ENCODE results near the gene TMEM236.

DNA sequence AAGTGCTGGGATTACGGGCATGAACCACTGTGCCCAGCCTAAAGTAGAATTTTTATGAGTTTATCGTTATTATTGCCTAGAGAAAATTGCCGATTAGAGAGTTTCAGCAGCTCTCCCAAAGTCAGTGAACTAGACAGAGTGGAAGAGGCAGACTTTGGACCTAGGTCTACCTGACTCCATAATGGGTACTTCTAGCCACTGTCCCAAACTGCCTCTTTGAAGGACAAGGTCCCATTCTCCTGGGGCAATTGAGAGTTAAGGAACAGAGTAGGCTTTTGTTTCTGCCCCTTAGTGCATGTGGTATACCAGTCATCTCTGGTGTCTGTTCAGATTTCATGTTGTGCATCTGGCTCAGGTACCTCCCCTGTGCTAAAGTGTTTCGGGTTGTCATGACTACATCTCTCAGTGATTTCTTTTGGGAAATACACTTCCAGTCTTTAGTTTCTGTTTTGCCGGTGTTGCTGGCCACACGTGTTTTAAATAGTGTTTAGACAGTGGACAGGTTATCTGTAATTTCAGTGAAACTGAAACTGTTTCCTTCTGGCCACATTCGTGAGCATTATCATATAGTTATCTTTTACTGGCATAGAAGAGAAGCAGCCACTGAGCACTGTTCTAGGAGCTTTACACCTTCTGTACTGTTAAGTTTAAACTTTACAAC is 4.7 kb downstream of the TMEM236 start:
- TF ChIP-seq EZH2 (IDR thresholded peaks at IDR 0.05; ENCODE audit: low read depth): no peak
- no peak for TF ChIP-seq CTCF (conservative IDR thresholded peaks at IDR 0.05)

All from PC-9 (cell line).